WI38 (cell line): Measurements from ENCODE around the gene ARHGEF39.

Source experiments
- H3K4me3 ChIP-seq: 2 replicates; pipeline ENCODE4 v1.5.1; 2011; ENCODE audit warnings: low read depth, mild to moderate bottlenecking, control low read depth, low read length
- TF ChIP-seq, protein P1 (sequence below): IDR thresholded peaks from 2 replicates; pipeline ENCODE4 v1.5.1; 2012; ENCODE audit warnings: low read depth, mild to moderate bottlenecking, control low read depth, low read length

Gene ARHGEF39

GRCh38 chr9:35636135-35636876 lies 28.7 kb downstream of the ARHGEF39 start:
- H3K4me3 ChIP-seq = no peak overlapping the region
- TF ChIP-seq, protein P1, sequence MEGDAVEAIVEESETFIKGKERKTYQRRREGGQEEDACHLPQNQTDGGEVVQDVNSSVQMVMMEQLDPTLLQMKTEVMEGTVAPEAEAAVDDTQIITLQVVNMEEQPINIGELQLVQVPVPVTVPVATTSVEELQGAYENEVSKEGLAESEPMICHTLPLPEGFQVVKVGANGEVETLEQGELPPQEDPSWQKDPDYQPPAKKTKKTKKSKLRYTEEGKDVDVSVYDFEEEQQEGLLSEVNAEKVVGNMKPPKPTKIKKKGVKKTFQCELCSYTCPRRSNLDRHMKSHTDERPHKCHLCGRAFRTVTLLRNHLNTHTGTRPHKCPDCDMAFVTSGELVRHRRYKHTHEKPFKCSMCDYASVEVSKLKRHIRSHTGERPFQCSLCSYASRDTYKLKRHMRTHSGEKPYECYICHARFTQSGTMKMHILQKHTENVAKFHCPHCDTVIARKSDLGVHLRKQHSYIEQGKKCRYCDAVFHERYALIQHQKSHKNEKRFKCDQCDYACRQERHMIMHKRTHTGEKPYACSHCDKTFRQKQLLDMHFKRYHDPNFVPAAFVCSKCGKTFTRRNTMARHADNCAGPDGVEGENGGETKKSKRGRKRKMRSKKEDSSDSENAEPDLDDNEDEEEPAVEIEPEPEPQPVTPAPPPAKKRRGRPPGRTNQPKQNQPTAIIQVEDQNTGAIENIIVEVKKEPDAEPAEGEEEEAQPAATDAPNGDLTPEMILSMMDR = no peak

- TF ChIP-seq, protein P1 = no peak
- H3K4me3 ChIP-seq = no peak overlapping the region
Measured at GRCh38 chr9:35635730-35636129, 29.3 kb downstream of the ARHGEF39 start.

GRCh38 chr9:35629597-35629996 lies 35.4 kb downstream of the ARHGEF39 start:
- H3K4me3 ChIP-seq = no peak overlapping the region
- TF ChIP-seq, protein P1 = no peak

DNA sequence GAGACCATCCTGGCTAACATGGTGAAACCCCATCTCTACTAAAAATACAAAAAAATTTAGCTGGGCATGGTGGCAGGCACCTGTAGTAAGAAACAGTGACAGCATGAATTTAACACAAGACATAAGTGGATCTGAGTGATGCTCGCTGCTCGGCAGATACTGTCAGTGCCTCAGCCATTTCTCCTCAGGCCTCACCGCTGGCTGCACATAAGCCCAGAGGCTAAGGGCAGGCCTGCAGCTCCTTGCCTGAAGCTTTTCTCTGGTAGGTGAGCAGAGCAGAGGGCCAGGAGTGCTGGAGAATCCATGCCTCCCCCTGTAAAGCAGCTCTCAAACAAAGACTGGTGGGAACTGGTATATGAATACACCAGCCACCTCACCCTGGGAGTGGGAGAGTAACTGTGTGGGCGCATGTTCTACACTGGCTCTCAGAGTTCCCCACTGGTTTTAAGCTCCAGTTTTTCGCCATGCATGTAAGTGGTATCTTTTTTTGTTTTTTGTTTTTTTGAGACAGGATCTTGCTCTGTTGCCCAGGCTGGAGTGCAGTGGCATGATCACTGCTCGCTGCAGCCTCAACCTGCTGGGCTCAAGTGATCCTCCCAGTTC lies 36.5 kb downstream of the ARHGEF39 start:
- H3K4me3 ChIP-seq = no peak overlapping the region
- TF ChIP-seq, protein P1 = no peak

DNA sequence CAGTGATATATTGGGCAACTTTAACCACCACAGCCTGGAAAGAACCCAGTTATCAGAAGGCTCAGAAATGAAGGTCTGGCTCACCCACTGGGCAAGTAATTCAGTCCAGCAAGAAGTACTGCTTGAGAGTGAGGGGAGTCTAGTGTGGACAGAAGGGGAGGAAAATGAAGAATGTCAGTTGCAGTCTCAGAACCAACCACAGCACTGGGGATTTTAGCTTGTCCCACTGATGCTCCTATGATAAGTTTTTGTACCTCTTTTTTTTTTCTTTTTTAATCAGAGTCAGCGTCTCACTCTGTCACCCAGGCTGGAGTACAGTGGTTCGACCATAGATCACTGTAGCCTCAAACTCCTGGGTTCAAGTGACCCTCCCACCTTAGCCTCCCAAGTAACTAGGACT lies 37.4 kb downstream of the ARHGEF39 start:
- H3K4me3 ChIP-seq = no peak overlapping the region
- TF ChIP-seq, protein P1 = no peak

- TF ChIP-seq, protein P1 = no peak
- H3K4me3 ChIP-seq = no peak overlapping the region
Measured at GRCh38 chr9:35619800-35620158, 45.2 kb downstream of the ARHGEF39 start.
